Breast epithelium (tissue), 4 donors: ENCODE measurements around the gene RAD23B. TPM values are rescaled to one million over a fixed set of nuclear protein-coding genes. Genes with fewer than 3 reads are reported as not detected.

Experiments used
- DNase-seq, 2 donors: peaks; one replicate each; pipeline ENCODE4 v3.0.0-alpha.2; 2019; ENCODE audit warnings: low spot score in 2 of 2
- H3K27ac ChIP-seq, 2 donors: fragments of 200-600 bp; sonication (generic) in 1 of 2; one replicate each; pipeline ENCODE4 v1.5.1; 2016 to 2019; ENCODE audit warnings: mild to moderate bottlenecking in 1 of 2
- H3K27me3 ChIP-seq, 2 donors: fragments of 200-600 bp; sonication (generic) in 1 of 2; one replicate each; pipeline versions ENCODE4 v1.5.1 to v1.6.0; 2017 to 2019; ENCODE audit warnings: control low read depth in 1 of 2, mild to moderate bottlenecking in 1 of 2
- H3K36me3 ChIP-seq: fragments of 200-600 bp; one replicate; pipeline ENCODE4 v1.5.1; 2019
- H3K4me1 ChIP-seq, 2 donors: fragments of 200-600 bp; sonication (generic); one replicate each; pipeline ENCODE4 v1.5.1; 2016 to 2019; ENCODE audit warnings: control low read depth in 1 of 2
- H3K4me3 ChIP-seq, 3 donors: fragments of 200-600 bp; sonication (generic); 1 replicate in 2 of 3; 2 replicates in 1 of 3; pipeline ENCODE4 v1.5.1; 2016 to 2019; ENCODE audit warnings: mild to moderate bottlenecking in 3 of 3, moderate library complexity in 2 of 3
- H3K9me3 ChIP-seq, 2 donors: fragments of 200-600 bp; sonication (generic) in 1 of 2; one replicate each; pipeline ENCODE4 v1.5.1; 2016 to 2019; ENCODE audit warnings: control low read depth in 1 of 2
- POLR2A ChIP-seq: fragments of 450-650 bp; IDR thresholded peaks from one replicate; pipeline ENCODE4 v1.6.1; 2016; ENCODE audit warnings: antibody characterized with exemption, mild to moderate bottlenecking, moderate library complexity
- POLR2AphosphoS5 ChIP-seq, 3 donors: sonication (generic); formaldehyde crosslinking; IDR thresholded peaks; one replicate each; pipeline ENCODE4 v1.6.1; 2017; ENCODE audit warnings: antibody characterized with exemption in 3 of 3
- intact Hi-C: fragments of 100-400 bp; cut with DNase I; formaldehyde crosslinking; loops from one replicate; pipeline ENCODE4 v1.15.1; 2023; ENCODE audit warnings: low total_unique reads
- total RNA-seq, 3 donors: library from RNA; depleted of rRNA; stranded (reverse); fragments of >200 nt; gene quantifications; one replicate each; pipeline ENCODE4 v1.1.0, GENCODE V29; 2016
- TF ChIP-seq, protein P1 (sequence below), 3 donors: fragments of 450-650 bp; IDR thresholded peaks; one replicate each; pipeline ENCODE4 v1.5.1; 2016 to 2017; ENCODE audit warnings: antibody characterized with exemption in 3 of 3, mild to moderate bottlenecking in 3 of 3, moderate library complexity in 3 of 3

Gene RAD23B
- total RNA-seq, 3 donors from 2014 or later, result 63.6 to 70.2 (median 68.1) TPM

DNA sequence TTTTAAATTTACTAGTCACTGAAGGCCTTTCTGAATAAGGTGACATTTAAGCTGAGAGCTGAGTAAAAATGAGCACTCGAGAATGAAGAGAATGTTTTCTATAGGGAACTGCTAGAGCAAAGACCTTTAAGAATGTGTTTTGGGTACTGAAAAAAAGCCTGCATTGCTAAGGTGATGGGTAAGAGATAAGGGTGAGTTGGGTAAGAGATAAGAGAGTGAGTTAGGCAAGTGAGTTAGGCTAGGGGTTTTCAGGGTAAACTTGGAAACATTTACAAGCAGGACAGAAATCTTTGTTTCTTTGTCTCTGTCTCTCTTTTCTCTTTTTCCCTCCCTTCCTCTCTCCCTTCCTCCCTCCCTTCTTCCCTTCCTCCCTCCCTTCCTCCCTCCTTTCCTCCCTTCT, 5.6 kb downstream of the RAD23B start:
- H3K4me1 ChIP-seq, result no peaks in the 10 kb centered on the region

DNA sequence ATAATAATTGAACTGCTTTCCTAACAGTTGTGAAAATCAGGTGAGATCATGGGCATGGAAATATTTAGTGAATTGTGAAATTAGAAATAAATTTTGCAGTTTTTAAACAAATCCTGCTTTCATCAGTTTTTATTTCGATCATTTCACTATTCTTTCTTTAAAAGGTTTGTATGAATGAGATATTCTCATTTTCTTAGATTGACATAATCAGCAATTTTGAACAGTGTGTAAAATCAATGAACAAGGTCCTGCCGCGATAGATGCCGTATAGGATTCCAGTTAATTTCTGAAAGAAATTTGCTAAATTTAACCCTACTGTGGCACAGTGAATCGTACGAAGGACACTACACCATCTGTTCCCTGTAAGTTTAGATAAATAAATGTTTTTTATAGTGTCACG, 7.5 kb downstream of the RAD23B start:
- H3K9me3 ChIP-seq, result no peaks in the 10 kb centered on the region
- intact Hi-C loops, result no loop called here
- H3K4me3 ChIP-seq, result no peak overlapping the region
- DNase-seq, result no peak
- no peaks in the 10 kb centered on the region for H3K36me3 ChIP-seq
- H3K27me3 ChIP-seq, result no peaks in the 10 kb centered on the region
- no peaks in the 10 kb centered on the region for H3K4me1 ChIP-seq
- H3K27ac ChIP-seq, result no peak overlapping the region
- no peak for TF ChIP-seq POLR2A
- TF ChIP-seq, protein P1, sequence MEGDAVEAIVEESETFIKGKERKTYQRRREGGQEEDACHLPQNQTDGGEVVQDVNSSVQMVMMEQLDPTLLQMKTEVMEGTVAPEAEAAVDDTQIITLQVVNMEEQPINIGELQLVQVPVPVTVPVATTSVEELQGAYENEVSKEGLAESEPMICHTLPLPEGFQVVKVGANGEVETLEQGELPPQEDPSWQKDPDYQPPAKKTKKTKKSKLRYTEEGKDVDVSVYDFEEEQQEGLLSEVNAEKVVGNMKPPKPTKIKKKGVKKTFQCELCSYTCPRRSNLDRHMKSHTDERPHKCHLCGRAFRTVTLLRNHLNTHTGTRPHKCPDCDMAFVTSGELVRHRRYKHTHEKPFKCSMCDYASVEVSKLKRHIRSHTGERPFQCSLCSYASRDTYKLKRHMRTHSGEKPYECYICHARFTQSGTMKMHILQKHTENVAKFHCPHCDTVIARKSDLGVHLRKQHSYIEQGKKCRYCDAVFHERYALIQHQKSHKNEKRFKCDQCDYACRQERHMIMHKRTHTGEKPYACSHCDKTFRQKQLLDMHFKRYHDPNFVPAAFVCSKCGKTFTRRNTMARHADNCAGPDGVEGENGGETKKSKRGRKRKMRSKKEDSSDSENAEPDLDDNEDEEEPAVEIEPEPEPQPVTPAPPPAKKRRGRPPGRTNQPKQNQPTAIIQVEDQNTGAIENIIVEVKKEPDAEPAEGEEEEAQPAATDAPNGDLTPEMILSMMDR (IDR thresholded peaks at IDR 0.05), result no peak

More for the DNA sequence above, 5.6 kb downstream of the RAD23B start:
- H3K27me3 ChIP-seq, result no peaks in the 10 kb centered on the region
- no peak overlapping the region for H3K4me3 ChIP-seq
- no peaks in the 10 kb centered on the region for H3K9me3 ChIP-seq
- no peak overlapping the region for H3K27ac ChIP-seq
- H3K36me3 ChIP-seq, result no peaks in the 10 kb centered on the region
- no peak for DNase-seq
- TF ChIP-seq POLR2AphosphoS5 (IDR thresholded peaks at IDR 0.05), result no peak
- no peak for TF ChIP-seq POLR2A
- TF ChIP-seq, protein P1 (IDR thresholded peaks at IDR 0.05), result no peak
- intact Hi-C loops, result no loop called here

DNA sequence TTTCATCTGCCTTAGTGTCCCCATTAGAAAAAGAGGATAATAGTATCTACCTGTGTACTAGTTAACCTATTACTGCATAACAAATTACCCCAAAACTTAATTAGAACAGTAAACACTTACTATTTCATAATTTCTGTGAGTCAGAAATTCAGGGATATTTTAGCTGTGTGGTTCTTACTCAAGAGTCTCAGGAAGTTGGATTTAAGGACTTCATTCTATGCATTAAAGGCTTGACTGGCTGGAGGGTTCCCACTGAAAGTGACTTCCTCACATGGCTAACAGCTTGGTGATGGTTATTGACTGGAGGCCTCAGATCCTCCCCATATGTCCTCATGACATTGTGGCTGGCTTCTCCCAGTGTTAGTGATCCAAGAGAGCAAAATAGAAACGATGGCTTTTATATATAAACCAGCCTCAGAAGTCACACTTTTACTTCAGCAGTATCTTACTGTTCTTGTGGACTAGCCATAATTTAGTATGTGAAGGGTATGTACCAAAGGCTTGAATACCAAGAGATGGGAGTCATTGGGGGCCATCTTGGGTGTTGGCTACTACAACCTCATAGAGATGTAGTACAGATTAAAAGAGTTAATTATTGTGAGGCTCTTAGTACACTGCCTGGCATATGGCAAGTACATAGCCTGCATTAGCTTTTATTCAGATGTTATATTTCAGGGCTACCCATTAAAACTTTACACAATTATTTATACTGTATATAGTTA, 9.9 kb downstream of the RAD23B start:
- intact Hi-C loops, result no loop called here
- no peaks in the 10 kb centered on the region for H3K4me1 ChIP-seq
- no peaks in the 10 kb centered on the region for H3K27me3 ChIP-seq
- H3K36me3 ChIP-seq, result no peaks in the 10 kb centered on the region
- no peak overlapping the region for H3K4me3 ChIP-seq
- H3K9me3 ChIP-seq, result no peaks in the 10 kb centered on the region
- TF ChIP-seq POLR2A, result no peak
- no peak for TF ChIP-seq POLR2AphosphoS5 (IDR thresholded peaks at IDR 0.05)
- TF ChIP-seq, protein P1 (IDR thresholded peaks at IDR 0.05), result no peak
- DNase-seq, result no peak
- peak overlapping the region in 1 of 2 donors; percentile 40 for H3K27ac ChIP-seq

DNA sequence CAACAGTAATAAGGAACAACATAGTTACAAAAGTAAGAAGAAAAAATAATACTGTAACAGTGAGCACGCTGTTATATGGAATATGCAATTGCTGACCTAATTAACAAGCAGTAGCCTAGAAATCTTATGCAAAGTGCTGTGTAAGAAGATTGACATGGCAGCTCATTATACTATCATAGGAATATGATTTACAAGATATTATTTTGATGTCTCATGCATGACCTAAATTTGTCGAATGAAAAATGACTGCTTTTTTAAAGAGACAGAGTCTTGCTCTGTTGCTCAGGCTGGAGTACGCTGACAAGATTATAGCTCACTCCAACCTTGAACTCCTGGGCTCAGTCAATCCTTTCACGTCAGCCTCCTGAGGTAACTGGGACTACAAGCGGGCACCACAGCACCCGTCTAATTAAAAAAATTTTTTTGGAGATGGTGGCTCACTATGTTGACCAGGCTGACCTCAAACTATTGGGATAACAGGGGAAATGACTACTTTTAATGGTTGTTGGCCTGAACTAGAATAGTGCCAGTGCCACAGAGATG, 10.5 kb downstream of the RAD23B start:
- H3K9me3 ChIP-seq, result no peaks in the 10 kb centered on the region
- no peak overlapping the region for H3K27ac ChIP-seq
- no peaks in the 10 kb centered on the region for H3K36me3 ChIP-seq
- H3K4me1 ChIP-seq, result no peaks in the 10 kb centered on the region
- no peak overlapping the region for H3K4me3 ChIP-seq
- no peaks in the 10 kb centered on the region for H3K27me3 ChIP-seq
- intact Hi-C loops, result no loop called here
- no peak for DNase-seq
- TF ChIP-seq POLR2A, result no peak
- TF ChIP-seq, protein P1 (IDR thresholded peaks at IDR 0.05), result no peak
- TF ChIP-seq POLR2AphosphoS5 (IDR thresholded peaks at IDR 0.05), result no peak

DNA sequence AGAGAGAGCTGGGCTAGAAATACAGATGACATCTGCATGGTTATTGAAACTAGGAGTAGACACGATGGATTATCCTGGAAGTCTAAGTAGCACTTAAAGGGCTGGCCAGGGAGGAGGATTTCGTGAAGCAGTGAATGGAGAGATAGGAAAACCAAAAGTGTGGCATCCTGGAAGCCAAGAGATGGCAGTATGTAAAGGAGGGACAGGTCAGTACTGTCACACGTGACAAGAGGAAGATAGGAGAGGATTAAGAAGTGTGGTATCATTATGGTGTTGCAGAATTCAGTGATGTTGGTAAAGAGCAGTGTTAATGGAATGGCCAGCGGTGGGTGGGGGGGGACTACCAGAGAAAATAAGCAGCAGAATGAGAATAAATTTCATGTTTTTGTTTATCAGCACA, 11.7 kb downstream of the RAD23B start:
- no peak overlapping the region for H3K27ac ChIP-seq
- no peaks in the 10 kb centered on the region for H3K36me3 ChIP-seq
- no peak overlapping the region for H3K4me3 ChIP-seq
- no peaks in the 10 kb centered on the region for H3K27me3 ChIP-seq
- TF ChIP-seq POLR2A (no peak), POLR2AphosphoS5 (IDR thresholded peaks at IDR 0.05) (no peak)
- TF ChIP-seq, protein P1 (IDR thresholded peaks at IDR 0.05), result no peak
- H3K4me1 ChIP-seq, result no peaks in the 10 kb centered on the region
- intact Hi-C loops, result no loop called here
- no peaks in the 10 kb centered on the region for H3K9me3 ChIP-seq
- DNase-seq, result no peak
